ENCODE data around the gene PTX4. TPM values are rescaled to one million over a fixed set of nuclear protein-coding genes. Genes with fewer than 3 reads are reported as not detected.

PTX4 gene
- polyA plus RNA-seq, 1 of the 3 experiments (the other 2 are of a cell fraction), result not detected

DNA sequence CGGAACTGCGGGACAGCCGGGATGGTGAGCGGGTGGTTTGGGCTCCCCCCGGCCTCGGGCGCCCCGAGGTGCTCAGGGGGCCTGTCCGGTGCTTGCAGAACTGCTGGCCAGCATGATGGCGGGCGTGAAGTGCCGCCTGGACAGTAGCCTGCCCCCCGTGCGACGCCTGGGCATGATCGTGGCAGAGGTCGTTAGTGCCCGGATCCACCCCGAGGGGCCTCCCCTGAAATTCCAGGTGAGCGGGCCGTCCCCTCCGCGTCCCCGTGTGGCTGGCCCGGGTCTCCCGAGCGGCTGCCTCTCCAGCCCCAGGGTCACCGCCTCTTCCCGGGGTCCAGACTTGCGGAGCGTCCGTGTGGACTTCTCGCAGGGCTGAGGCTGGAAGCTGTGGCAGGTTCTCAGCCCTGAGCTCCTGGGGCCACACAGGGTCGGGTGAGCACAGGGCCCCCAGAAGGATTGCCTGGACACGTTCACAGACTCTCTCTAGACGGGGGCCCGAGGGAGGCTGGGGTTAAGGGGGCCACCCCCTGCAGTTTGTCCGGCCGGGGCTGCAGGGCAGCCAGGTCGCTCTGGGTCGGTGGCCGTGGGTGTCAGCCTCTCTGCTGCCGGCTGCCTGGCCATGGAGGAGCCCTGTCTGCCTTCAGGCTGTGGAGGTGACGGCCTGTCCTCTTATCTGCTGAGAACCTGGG lies 11.9 kb upstream of the PTX4 start:
- no peak overlapping the region for H3K9ac ChIP-seq
- no peak overlapping the region for H3K4me2 ChIP-seq
- TF ChIP-seq, protein P1, sequence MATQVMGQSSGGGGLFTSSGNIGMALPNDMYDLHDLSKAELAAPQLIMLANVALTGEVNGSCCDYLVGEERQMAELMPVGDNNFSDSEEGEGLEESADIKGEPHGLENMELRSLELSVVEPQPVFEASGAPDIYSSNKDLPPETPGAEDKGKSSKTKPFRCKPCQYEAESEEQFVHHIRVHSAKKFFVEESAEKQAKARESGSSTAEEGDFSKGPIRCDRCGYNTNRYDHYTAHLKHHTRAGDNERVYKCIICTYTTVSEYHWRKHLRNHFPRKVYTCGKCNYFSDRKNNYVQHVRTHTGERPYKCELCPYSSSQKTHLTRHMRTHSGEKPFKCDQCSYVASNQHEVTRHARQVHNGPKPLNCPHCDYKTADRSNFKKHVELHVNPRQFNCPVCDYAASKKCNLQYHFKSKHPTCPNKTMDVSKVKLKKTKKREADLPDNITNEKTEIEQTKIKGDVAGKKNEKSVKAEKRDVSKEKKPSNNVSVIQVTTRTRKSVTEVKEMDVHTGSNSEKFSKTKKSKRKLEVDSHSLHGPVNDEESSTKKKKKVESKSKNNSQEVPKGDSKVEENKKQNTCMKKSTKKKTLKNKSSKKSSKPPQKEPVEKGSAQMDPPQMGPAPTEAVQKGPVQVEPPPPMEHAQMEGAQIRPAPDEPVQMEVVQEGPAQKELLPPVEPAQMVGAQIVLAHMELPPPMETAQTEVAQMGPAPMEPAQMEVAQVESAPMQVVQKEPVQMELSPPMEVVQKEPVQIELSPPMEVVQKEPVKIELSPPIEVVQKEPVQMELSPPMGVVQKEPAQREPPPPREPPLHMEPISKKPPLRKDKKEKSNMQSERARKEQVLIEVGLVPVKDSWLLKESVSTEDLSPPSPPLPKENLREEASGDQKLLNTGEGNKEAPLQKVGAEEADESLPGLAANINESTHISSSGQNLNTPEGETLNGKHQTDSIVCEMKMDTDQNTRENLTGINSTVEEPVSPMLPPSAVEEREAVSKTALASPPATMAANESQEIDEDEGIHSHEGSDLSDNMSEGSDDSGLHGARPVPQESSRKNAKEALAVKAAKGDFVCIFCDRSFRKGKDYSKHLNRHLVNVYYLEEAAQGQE (IDR thresholded peaks at IDR 0.05; ENCODE audit: low read depth, low read length), result no peak
- no peak for TF ChIP-seq MAX (IDR thresholded peaks at IDR 0.05; ENCODE audit: low read depth)
- TF ChIP-seq SIN3A (IDR thresholded peaks at IDR 0.05; ENCODE audit: borderline replicate concordance, low read depth, low read length), result no peak
- no peak for TF ChIP-seq TCF12 (IDR thresholded peaks at IDR 0.05)
- no peak for TF ChIP-seq NRF1 (IDR thresholded peaks at IDR 0.05; ENCODE audit: low read depth, low read length)
- no peak for TF ChIP-seq RCOR1 (IDR thresholded peaks at IDR 0.05; ENCODE audit: low read length)
- no peak for TF ChIP-seq FOXJ3 (CRISPR knock-in tag; IDR thresholded peaks at IDR 0.05)
- TF ChIP-seq SMC3 (IDR thresholded peaks at IDR 0.05; ENCODE audit: low read depth, low read length), result no peak
- TF ChIP-seq MXI1 (IDR thresholded peaks at IDR 0.05; ENCODE audit: low read depth, low read length), result no peak
- no peak for TF ChIP-seq PBX3 (IDR thresholded peaks at IDR 0.05)
- TF ChIP-seq TAF1 (IDR thresholded peaks at IDR 0.05; ENCODE audit: borderline replicate concordance, low read depth, low read length), result no peak
- TF ChIP-seq RFX5 (IDR thresholded peaks at IDR 0.05; ENCODE audit: low read length), result no peak
- no peak for TF ChIP-seq NFIC (IDR thresholded peaks at IDR 0.05; ENCODE audit: borderline replicate concordance)
- no peak for TF ChIP-seq CTCF (IDR thresholded peaks at IDR 0.05)
- no peak for TF ChIP-seq EZH2phosphoT487 (IDR thresholded peaks at IDR 0.05; ENCODE audit: borderline replicate concordance, low read depth)
- no peak for TF ChIP-seq CHD2 (IDR thresholded peaks at IDR 0.05; ENCODE audit: low read length, partially characterized antibody)
- no peak for TF ChIP-seq RXRA (IDR thresholded peaks at IDR 0.05; ENCODE audit: borderline replicate concordance, low read depth)
- TF ChIP-seq JUND (IDR thresholded peaks at IDR 0.05), result no peak
- no peak for DNase-seq
- H3K9me3 ChIP-seq, result no peaks in the 10 kb centered on the region
- 100% methylated on average over 3 of the region's 44 CpGs for WGBS (ENCODE audit: low lambda C conversion rate)
- H3K79me2 ChIP-seq (ENCODE audit: insufficient read depth), result no peaks in the 10 kb centered on the region
- ChIA-PET POLR2A (no interaction called here), CTCF (interaction anchor here (0.6 kb wide), 1 partner anchor 42 kb away, joined by 3 read pairs; no protein-coding TSS in a partner anchor)
- H2AFZ ChIP-seq (ENCODE audit: low read depth), result no peak overlapping the region
- H3K27me3 ChIP-seq (ENCODE audit: insufficient read depth), result no peaks in the 10 kb centered on the region
- H3K9me2 ChIP-seq, result no peaks in the 10 kb centered on the region
- H3K36me3 ChIP-seq (replicated peaks in 1 of 2; ENCODE audit: control insufficient read depth in 1 of 2, insufficient read depth in 2 of 2, low read length in 1 of 2), result peaks cover 0 to 56% of the 10 kb centered on the region in 2 experiments
- no peak overlapping the region for H3K27ac ChIP-seq (ENCODE audit: low read depth in 2 of 2, low read length in 1 of 2)
- no peak overlapping the region for H3K4me3 ChIP-seq (ENCODE audit: low read depth in 2 of 2, low read length in 1 of 2)
- H3K4me1 ChIP-seq (ENCODE audit: control insufficient read depth in 1 of 2, insufficient read depth in 2 of 2, low read depth in 1 of 2, low read length in 1 of 2), result no peaks in the 10 kb centered on the region
- no peaks in the 10 kb centered on the region for H3F3A ChIP-seq (replicated peaks; ENCODE audit: insufficient read depth)
- no peaks in the 10 kb centered on the region for H4K20me1 ChIP-seq (ENCODE audit: insufficient read depth)
